ENCODE data around the gene LAMA3.

Gene LAMA3

DNA sequence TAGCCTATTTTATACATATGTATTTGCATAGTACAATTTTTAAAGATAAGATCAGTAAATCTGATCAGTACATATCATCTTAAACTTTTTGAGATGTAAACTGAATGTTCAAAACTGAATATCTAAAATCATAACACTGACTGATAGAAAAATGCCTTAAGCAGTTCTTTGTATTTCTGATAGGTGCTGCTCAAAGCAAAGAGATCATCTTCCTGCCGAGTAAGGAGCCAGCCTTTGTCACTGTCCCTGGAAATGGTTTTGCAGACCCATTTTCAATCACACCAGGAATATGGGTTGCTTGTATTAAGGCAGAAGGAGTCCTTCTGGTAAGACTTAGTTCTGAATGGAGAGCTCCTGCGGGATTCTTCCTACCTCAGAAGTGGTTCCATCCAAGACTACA, 135.0 kb downstream of the LAMA3 start:
- no peak overlapping the region for H2AFZ ChIP-seq (ENCODE audit: low read depth, low read length)
- no peaks in the 10 kb centered on the region for H3K36me3 ChIP-seq (ENCODE audit: insufficient read depth, low read length)
- H3K27me3 ChIP-seq (ENCODE audit: insufficient read depth, low read length), result peaks cover 5% of the 10 kb centered on the region
- H3K4me3 ChIP-seq (ENCODE audit: low read length), result no peak overlapping the region
- H3K9me3 ChIP-seq (ENCODE audit: low read length), result no peaks in the 10 kb centered on the region
- H3K4me1 ChIP-seq (ENCODE audit: insufficient read depth, low read length), result no peaks in the 10 kb centered on the region

DNA sequence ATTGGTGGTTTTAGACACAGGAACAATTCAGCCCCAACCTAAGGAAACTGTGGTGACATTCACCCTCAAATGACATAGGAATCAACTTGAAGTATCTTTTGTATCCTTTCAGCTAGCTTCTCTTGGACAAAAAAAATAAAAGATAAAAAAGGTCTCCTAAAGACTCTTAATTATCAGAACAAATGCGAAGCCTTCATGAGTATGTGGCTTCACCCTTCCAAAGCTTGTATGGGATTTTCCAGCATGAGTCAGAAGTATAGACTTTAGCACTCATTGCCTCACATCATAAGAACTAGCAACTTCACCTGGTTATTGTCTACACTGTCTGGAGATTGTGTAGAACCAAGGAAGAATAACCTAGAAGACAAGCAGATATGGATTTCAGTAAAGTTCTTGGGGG, 135.4 kb downstream of the LAMA3 start:
- peaks cover 5% of the 10 kb centered on the region for H3K27me3 ChIP-seq (ENCODE audit: insufficient read depth, low read length)
- no peak overlapping the region for H2AFZ ChIP-seq (ENCODE audit: low read depth, low read length)
- no peaks in the 10 kb centered on the region for H3K36me3 ChIP-seq (ENCODE audit: insufficient read depth, low read length)
- no peak overlapping the region for H3K4me3 ChIP-seq (ENCODE audit: low read length)
- no peaks in the 10 kb centered on the region for H3K4me1 ChIP-seq (ENCODE audit: insufficient read depth, low read length)
- no peaks in the 10 kb centered on the region for H3K9me3 ChIP-seq (ENCODE audit: low read length)

DNA sequence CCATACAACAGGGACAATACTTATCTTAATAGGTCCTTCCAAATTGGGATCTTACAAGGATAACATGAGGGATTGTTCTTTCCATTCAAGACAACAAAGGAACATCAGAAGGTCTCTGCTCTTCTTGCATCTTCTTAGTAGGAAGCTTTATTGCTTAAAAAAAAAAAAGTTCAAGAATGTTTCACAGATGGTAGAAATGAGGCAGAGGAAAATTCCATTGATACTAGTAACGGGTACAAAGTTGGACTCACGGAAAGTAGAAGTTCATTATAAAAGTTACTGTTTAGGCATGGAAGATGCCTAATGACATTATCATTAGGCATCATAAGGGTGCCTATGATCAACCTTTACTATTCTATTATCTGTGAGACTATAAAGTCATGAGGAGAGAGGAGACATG, 136.2 kb downstream of the LAMA3 start:
- no peaks in the 10 kb centered on the region for H3K9me3 ChIP-seq (ENCODE audit: low read length)
- no peak overlapping the region for H3K4me3 ChIP-seq (ENCODE audit: low read length)
- H3K36me3 ChIP-seq (ENCODE audit: insufficient read depth, low read length), result no peaks in the 10 kb centered on the region
- no peak overlapping the region for H2AFZ ChIP-seq (ENCODE audit: low read depth, low read length)
- H3K27me3 ChIP-seq (ENCODE audit: insufficient read depth, low read length), result peaks cover 5% of the 10 kb centered on the region
- no peaks in the 10 kb centered on the region for H3K4me1 ChIP-seq (ENCODE audit: insufficient read depth, low read length)

DNA sequence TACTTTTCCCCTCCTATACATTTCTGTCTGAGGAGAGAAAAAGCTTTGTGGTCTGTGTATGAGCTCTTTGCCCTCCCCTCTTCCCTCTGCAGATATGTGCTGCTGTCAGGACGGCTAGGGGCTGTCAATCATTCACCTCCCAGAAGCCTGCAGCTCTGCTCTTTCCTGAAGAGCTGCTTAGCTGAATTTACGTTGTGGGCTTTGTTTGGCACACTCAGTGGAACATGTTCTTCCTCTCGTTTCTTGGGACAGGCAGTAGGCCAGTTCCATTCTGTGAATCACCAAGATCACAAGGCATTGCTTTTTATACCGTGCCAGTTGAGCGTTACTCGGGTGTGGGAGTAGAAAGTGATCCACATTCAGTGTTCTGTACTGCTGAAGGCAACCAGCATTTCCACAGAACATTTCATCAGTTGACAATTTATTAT, 136.7 kb downstream of the LAMA3 start:
- Histone ChIP-seq H3K4me1 (ENCODE audit: insufficient read depth, low read length) (no peaks in the 10 kb centered on the region), H3K36me3 (ENCODE audit: insufficient read depth, low read length) (no peaks in the 10 kb centered on the region), H2AFZ (ENCODE audit: low read depth, low read length) (no peak overlapping the region), H3K9me3 (ENCODE audit: low read length) (no peaks in the 10 kb centered on the region), H3K4me3 (ENCODE audit: low read length) (no peak overlapping the region), H3K27me3 (ENCODE audit: insufficient read depth, low read length) (peaks cover 5% of the 10 kb centered on the region)

DNA sequence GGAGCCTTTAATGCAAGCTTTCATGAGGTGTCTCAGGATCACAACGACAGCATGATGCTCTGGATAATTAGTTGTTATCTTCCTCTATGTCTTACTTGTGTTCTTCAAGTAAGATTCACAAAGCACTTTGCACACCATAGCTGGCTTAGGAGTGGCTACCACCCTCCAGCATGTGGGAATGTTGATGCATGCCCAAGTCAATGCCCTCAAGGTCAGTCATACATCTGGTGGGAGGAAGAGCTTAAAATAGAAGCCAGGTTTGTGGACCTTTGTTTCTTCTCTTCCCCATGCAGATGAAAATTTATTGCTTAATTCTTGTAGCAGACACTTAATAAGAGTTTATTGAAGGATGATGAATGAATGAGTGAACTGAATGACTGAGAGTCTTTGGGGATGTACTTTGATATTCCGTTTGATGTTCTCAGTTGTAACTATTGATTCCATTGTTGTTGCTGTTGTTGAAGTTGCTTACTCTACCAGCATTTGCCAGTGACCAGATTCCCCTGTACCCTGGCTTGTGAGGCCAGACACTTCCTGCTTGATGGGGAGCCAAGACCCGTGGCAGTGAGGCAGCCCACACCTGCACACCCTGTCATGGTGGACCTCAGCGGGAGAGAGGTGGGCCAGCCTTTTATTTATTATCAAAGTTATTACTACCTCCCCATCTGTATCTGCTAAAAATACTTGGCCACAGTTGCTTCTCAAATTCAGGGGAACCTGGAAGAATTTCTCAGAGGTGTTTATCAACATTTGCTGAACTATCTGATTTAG, 137.8 kb downstream of the LAMA3 start:
- H3K9me3 ChIP-seq (ENCODE audit: low read length), result no peaks in the 10 kb centered on the region
- no peaks in the 10 kb centered on the region for H3K36me3 ChIP-seq (ENCODE audit: insufficient read depth, low read length)
- H3K4me3 ChIP-seq (ENCODE audit: low read length), result no peak overlapping the region
- no peaks in the 10 kb centered on the region for H3K4me1 ChIP-seq (ENCODE audit: insufficient read depth, low read length)
- peaks cover 2% of the 10 kb centered on the region for H3K27me3 ChIP-seq (ENCODE audit: insufficient read depth, low read length)
- H2AFZ ChIP-seq (ENCODE audit: low read depth, low read length), result no peak overlapping the region

DNA sequence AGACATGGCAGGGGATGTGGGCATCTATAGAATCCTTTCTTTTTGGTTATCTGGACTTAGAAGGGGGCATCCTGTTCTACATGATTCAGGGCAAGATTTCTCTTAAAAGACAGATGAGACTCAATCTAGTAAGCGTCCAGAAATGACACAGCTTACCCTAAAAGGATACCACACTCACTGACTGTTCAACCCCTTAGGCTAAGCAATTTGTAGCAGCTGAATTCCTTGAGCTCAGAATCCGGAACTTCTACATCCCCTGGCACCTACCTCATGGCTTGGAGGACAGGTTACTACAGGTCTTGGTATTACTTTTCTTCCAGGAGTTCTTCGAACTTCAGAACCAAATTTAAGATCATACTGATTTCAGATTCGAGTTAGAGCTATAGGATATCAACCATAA, 138.4 kb downstream of the LAMA3 start:
- Histone ChIP-seq H3K9me3 (ENCODE audit: low read length) (no peaks in the 10 kb centered on the region), H3K4me1 (ENCODE audit: insufficient read depth, low read length) (no peaks in the 10 kb centered on the region), H3K27me3 (ENCODE audit: insufficient read depth, low read length) (no peaks in the 10 kb centered on the region), H3K4me3 (ENCODE audit: low read length) (no peak overlapping the region), H2AFZ (ENCODE audit: low read depth, low read length) (no peak overlapping the region), H3K36me3 (ENCODE audit: insufficient read depth, low read length) (no peaks in the 10 kb centered on the region)

DNA sequence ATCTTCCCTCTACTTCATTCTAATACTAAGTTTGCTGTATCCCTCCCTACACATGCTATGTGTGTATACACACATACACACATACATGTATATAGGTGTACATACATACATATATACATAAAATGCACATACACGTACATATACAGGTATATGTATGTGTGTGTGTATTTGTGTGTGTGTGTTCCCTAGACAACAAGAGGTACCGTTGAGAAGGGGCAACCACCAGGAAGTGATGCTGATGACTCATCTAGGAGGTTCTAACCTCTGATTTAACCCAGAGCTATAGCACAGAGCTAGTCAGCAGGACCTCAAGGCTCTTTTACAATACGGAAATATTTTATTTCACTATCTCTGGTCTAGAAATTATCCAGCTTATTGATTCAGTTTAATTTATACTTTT, 139.2 kb downstream of the LAMA3 start:
- H2AFZ ChIP-seq (ENCODE audit: low read depth, low read length), result no peak overlapping the region
- no peaks in the 10 kb centered on the region for H3K4me1 ChIP-seq (ENCODE audit: insufficient read depth, low read length)
- H3K27me3 ChIP-seq (ENCODE audit: insufficient read depth, low read length), result no peaks in the 10 kb centered on the region
- no peak overlapping the region for H3K4me3 ChIP-seq (ENCODE audit: low read length)
- H3K9me3 ChIP-seq (ENCODE audit: low read length), result no peaks in the 10 kb centered on the region
- no peaks in the 10 kb centered on the region for H3K36me3 ChIP-seq (ENCODE audit: insufficient read depth, low read length)

DNA sequence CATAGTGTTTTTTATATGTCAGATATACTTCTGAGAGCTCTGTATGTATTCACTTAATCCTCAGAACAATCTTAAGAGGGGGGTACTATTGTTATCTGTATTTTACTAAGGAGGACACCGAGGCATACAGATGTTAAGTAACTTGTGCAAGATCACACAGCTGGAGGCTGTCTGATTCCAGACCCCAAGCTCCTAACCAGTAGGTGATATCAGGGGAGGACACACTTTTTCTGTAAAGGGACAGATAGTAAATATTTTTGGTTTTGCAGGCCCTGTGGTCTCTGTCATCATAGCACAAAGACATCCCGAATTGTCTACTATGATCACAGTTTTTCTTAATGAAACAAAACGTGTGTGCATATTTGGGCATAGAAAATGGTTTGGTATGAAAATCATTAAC, 143.7 kb downstream of the LAMA3 start:
- H3K36me3 ChIP-seq (ENCODE audit: insufficient read depth, low read length), result no peaks in the 10 kb centered on the region
- no peaks in the 10 kb centered on the region for H3K4me1 ChIP-seq (ENCODE audit: insufficient read depth, low read length)
- H3K9me3 ChIP-seq (ENCODE audit: low read length), result no peaks in the 10 kb centered on the region
- H3K4me3 ChIP-seq (ENCODE audit: low read length), result no peak overlapping the region
- H3K27me3 ChIP-seq (ENCODE audit: insufficient read depth, low read length), result no peaks in the 10 kb centered on the region
- no peak overlapping the region for H2AFZ ChIP-seq (ENCODE audit: low read depth, low read length)

DNA sequence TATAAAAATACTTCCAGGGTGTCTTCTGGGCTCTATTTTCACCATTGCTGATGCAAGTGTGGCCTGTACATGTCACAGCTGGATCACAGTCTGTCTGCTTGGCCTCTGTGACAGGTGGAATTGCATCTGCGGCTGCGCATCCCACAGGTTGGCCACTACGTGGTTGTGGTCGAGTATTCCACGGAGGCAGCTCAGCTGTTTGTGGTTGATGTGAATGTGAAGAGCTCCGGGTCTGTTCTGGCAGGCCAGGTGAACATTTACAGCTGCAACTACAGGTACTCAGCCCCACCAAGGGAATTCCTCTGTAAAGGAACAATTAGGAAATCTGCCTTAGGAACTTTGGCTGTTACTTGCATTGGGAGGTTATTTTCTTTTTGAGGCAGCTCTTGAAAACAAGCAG, 144.5 kb downstream of the LAMA3 start:
- no peak overlapping the region for H3K4me3 ChIP-seq (ENCODE audit: low read length)
- no peaks in the 10 kb centered on the region for H3K36me3 ChIP-seq (ENCODE audit: insufficient read depth, low read length)
- H3K27me3 ChIP-seq (ENCODE audit: insufficient read depth, low read length), result no peaks in the 10 kb centered on the region

DNA sequence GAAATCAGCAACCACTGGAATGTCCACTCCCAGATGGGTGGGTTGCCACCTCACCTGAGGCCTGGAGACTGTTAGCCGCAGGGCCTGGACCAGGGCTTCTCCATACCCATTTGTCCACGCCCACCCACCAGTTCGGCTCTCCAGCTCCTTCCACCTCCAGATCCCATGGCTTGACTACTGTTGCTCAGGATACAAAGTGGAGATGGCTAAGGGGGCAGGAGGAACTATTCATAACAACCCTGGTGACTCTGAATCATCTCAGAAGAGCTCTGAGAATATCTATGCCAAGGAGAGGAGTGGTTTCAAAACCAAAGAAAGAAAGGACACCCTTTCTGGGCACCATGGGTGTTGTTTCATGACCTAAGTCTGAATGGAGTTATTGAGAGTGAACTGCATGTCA, 145.8 kb downstream of the LAMA3 start:
- Histone ChIP-seq H3K9me3 (ENCODE audit: low read length) (no peaks in the 10 kb centered on the region), H3K4me3 (ENCODE audit: low read length) (no peak overlapping the region), H3K36me3 (ENCODE audit: insufficient read depth, low read length) (no peaks in the 10 kb centered on the region), H3K4me1 (ENCODE audit: insufficient read depth, low read length) (no peaks in the 10 kb centered on the region), H3K27me3 (ENCODE audit: insufficient read depth, low read length) (no peaks in the 10 kb centered on the region), H2AFZ (ENCODE audit: low read depth, low read length) (no peak overlapping the region)

More for the DNA sequence above, 144.5 kb downstream of the LAMA3 start:
- H2AFZ ChIP-seq (ENCODE audit: low read depth, low read length), result no peak overlapping the region
- no peaks in the 10 kb centered on the region for H3K4me1 ChIP-seq (ENCODE audit: insufficient read depth, low read length)
- H3K9me3 ChIP-seq (ENCODE audit: low read length), result no peaks in the 10 kb centered on the region

DNA sequence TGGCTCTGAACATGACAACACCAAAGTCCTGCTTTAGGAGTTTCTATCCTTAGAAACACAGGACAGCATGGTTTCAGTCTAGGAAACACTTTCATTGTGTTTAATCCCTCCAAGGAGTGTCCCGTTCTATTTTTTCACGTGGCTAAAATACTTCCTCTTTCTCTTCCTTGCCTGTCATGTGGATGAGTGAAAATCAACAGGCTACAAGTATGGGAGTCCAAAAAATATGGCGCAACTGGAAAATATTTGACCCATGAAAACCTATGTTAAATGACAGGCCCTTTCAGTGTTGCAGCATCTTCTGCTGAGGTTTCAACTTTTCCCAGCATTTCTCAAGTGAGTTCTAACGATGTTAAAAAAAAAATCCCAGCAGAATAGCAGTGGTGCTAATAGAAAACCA, 146.3 kb downstream of the LAMA3 start:
- no peaks in the 10 kb centered on the region for H3K9me3 ChIP-seq (ENCODE audit: low read length)
- no peak overlapping the region for H3K4me3 ChIP-seq (ENCODE audit: low read length)
- no peaks in the 10 kb centered on the region for H3K4me1 ChIP-seq (ENCODE audit: insufficient read depth, low read length)

DNA sequence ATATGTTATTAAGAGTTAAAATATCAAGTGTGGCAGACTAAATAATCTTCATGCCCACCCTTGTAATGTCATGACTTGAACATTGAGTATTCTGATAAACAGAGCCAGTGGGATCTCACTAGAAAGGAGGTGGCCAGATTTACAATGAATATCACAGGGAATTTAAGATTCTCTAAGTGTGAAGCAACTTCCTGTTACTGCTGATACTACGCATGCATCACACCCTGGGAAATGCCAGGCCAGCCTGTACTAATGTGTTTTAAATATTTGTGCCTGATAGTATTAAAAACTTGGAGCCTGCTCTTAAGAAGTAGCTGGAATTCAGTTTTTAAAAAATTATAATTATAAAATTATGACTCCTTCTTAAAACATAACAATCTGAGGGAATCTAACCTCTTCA, 148.3 kb downstream of the LAMA3 start:
- Histone ChIP-seq H3K27me3 (ENCODE audit: insufficient read depth, low read length) (no peaks in the 10 kb centered on the region), H2AFZ (ENCODE audit: low read depth, low read length) (no peak overlapping the region), H3K9me3 (ENCODE audit: low read length) (no peaks in the 10 kb centered on the region), H3K36me3 (ENCODE audit: insufficient read depth, low read length) (no peaks in the 10 kb centered on the region), H3K4me3 (ENCODE audit: low read length) (no peak overlapping the region), H3K4me1 (ENCODE audit: insufficient read depth, low read length) (no peaks in the 10 kb centered on the region)

More for the DNA sequence above, 146.3 kb downstream of the LAMA3 start:
- Histone ChIP-seq H3K27me3 (ENCODE audit: insufficient read depth, low read length) (no peaks in the 10 kb centered on the region), H3K36me3 (ENCODE audit: insufficient read depth, low read length) (no peaks in the 10 kb centered on the region), H2AFZ (ENCODE audit: low read depth, low read length) (no peak overlapping the region)

DNA sequence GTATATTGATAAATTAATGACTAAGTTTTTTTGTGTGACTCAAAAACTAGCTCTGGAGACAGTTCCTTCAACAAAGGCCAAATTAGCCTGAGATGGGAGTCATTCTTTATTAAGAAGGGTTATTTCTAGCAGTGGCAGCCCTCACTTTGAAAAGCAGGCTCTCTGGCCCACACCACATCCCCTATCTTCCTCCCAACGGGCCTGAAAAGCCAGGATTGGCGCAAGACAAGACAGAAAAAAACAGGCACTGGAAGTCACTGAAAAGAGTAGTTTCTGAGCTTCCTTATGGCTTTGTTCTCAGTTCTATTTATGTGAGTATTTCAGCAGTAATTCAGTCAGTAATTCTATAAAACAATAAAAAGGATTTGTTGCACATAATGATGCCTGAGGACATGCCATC, 149.0 kb downstream of the LAMA3 start:
- H3K36me3 ChIP-seq (ENCODE audit: insufficient read depth, low read length), result no peaks in the 10 kb centered on the region
- no peaks in the 10 kb centered on the region for H3K9me3 ChIP-seq (ENCODE audit: low read length)
- H3K4me3 ChIP-seq (ENCODE audit: low read length), result no peak overlapping the region

DNA sequence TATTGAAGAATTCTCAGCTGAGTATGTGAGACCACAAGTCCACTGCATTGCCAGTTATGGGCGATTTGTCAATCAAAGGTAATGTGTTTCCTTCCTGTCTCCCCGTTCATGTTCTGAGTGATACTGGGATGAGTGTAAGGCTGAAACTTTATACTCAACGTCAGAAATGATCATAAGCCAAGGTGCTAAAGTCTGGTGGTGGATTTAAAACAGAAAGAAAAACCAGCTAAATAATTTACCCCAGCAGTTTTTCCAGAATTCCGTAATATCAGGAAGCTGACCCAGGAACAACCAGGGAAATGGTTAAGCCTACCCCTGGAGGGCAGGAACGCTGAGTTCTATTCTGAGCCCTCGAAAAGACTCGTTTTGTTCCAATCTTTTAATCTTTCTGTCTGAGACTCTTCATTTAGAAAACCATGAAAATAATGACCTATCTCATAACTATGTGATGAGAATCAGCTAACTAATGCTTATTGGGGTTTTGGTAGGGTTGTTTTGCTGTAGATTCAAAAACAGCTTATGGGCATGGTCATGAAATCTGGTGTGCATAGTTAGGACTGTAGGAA, 149.6 kb downstream of the LAMA3 start:
- no peaks in the 10 kb centered on the region for H3K4me1 ChIP-seq (ENCODE audit: insufficient read depth, low read length)
- no peak overlapping the region for H2AFZ ChIP-seq (ENCODE audit: low read depth, low read length)
- H3K27me3 ChIP-seq (ENCODE audit: insufficient read depth, low read length), result no peaks in the 10 kb centered on the region
- no peaks in the 10 kb centered on the region for H3K36me3 ChIP-seq (ENCODE audit: insufficient read depth, low read length)
- no peak overlapping the region for H3K4me3 ChIP-seq (ENCODE audit: low read length)
- H3K9me3 ChIP-seq (ENCODE audit: low read length), result no peaks in the 10 kb centered on the region

More for the DNA sequence above, 149.0 kb downstream of the LAMA3 start:
- no peak overlapping the region for H2AFZ ChIP-seq (ENCODE audit: low read depth, low read length)
- H3K27me3 ChIP-seq (ENCODE audit: insufficient read depth, low read length), result no peaks in the 10 kb centered on the region
- H3K4me1 ChIP-seq (ENCODE audit: insufficient read depth, low read length), result no peaks in the 10 kb centered on the region

Data from neuron (in vitro differentiated cells).